Measurements from ENCODE around the gene CSTPP1. TPM values are rescaled to one million over a fixed set of nuclear protein-coding genes. Genes with fewer than 3 reads are reported as not detected.

CSTPP1 gene
- total RNA-seq, 4 donors from 2014 or later = 47.5 to 87.6 (median 57.7) TPM

DNA sequence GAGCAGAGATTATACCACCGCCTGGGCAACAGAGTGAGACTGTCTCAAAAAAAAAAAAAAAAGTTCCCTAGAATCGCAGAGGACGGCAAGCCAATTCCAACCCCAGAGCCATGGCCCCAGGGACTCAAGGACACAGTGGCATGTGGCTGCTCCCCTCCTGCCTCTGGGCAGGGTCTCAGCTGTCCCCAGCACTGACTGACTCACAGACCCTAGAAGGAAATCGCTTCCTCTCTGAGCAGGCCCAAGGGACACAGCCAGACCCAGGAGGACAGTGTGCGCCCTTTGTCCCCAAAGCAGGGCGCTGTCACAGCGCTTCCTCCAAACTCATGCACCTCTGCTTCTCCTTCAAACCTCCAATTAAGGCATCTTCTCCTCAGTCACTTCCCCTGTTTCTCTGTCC, 247.4 kb downstream of the CSTPP1 start:
- TF ChIP-seq POLR2A (IDR thresholded peaks at IDR 0.05) = no peak
- TF ChIP-seq, protein P1, sequence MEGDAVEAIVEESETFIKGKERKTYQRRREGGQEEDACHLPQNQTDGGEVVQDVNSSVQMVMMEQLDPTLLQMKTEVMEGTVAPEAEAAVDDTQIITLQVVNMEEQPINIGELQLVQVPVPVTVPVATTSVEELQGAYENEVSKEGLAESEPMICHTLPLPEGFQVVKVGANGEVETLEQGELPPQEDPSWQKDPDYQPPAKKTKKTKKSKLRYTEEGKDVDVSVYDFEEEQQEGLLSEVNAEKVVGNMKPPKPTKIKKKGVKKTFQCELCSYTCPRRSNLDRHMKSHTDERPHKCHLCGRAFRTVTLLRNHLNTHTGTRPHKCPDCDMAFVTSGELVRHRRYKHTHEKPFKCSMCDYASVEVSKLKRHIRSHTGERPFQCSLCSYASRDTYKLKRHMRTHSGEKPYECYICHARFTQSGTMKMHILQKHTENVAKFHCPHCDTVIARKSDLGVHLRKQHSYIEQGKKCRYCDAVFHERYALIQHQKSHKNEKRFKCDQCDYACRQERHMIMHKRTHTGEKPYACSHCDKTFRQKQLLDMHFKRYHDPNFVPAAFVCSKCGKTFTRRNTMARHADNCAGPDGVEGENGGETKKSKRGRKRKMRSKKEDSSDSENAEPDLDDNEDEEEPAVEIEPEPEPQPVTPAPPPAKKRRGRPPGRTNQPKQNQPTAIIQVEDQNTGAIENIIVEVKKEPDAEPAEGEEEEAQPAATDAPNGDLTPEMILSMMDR (IDR thresholded peaks at IDR 0.05) = no peak
- WGBS, 2 donors = 86 to 89% methylated on average over 7 of the region's 7 CpGs
- intact Hi-C loops (cut with DNase I; ENCODE audit: low total_unique reads) = loop anchor here (5.0 to 10.0 kb wide), 2 partner anchors 83 to 171 kb away; partner anchors contain the start of gene MYBPC3
- no peak overlapping the region for H3K4me3 ChIP-seq (ENCODE audit: low read depth, poor library complexity, severe bottlenecking)
- DNase-seq (ENCODE audit: low spot score in 2 of 2) = no peak

DNA sequence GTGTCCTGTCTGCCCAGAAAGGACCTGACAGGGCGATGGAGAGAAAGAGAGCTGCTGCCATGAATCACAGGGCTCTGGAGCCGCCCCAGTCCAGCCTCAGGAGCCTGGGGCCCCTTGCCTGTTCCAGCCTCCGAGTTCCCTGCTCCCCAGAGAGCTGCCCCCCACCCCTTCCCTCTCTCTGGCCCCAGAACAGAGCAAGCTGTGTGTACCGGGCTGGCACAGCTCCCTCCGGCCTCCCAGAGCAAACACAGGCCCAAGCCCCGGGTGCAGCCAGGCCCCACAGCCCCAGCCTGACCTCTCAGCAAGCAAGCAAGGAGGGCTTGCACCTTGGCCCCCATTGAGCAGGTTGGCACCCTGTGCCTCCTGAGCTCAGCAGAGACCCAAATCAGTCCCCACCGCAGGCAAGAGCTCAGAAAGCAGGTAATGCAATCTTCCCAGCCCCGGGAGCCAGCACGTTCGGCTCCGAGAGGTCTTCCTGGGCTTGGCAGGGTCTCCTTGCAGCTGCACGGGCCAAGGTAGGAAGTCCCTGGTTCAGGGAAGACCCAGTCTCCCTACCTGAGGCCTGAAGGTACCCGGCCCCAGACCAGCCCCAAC, 248.2 kb downstream of the CSTPP1 start:
- WGBS, 2 donors = 31 to 57% methylated on average over 4 to 9 of the region's 13 CpGs
- intact Hi-C loops (cut with DNase I; ENCODE audit: low total_unique reads) = loop anchor here (5.0 to 10.0 kb wide), 2 partner anchors 82 to 170 kb away; partner anchors contain the start of gene MYBPC3
- DNase-seq (ENCODE audit: low spot score in 2 of 2) = no peak
- TF ChIP-seq POLR2A (IDR thresholded peaks at IDR 0.05) = no peak
- TF ChIP-seq, protein P1 (IDR thresholded peaks at IDR 0.05) = no peak
- H3K4me3 ChIP-seq (ENCODE audit: low read depth, poor library complexity, severe bottlenecking) = no peak overlapping the region

DNA sequence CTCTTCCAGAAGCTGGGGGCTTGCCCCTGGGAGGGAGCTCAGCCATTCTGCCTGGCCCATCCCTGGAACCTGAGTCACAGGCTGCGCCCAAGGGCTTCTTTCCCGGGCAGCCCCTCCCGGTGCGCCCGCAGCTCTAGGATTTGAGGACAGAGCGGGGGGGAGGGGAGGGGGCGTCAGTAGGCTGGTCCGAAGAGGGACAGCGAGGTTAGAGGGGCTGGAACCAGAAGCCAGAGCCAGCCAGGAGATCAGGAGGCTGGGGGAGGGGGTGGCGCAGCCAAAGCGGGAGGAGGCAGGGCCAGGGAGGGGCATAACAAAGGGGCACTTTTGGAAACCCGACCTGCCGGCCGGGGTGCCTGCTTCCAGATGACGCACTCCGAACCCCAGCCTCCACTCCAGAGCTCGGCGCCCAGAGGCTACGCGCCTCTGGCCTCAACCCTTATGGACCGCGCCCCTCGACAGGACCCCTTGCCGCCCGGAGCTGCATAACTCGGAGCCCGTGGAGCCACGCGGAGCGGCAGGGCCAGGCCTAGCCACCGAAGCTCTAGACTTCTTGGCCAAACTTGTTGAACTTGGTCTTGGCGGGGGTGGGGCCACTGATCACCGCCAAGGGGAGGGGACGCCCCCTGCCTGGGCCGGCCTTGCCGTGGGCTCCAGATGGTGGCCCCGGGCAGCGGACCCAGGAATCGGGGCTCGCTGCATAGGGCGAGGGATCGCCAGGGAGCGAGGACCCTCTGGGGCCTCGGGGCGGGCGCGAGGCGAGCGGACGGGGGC, 248.9 kb downstream of the CSTPP1 start:
- DNase-seq (ENCODE audit: low spot score in 2 of 2) = peak in 1 of 2 donors; percentile 92
- intact Hi-C loops (cut with DNase I; ENCODE audit: low total_unique reads) = loop anchor here (10.0 kb wide), 1 partner anchor 169 kb away; the partner anchor contains the start of gene MYBPC3
- peak overlapping the region; percentile 53 for H3K4me3 ChIP-seq (ENCODE audit: low read depth, poor library complexity, severe bottlenecking)
- TF ChIP-seq, protein P1 (IDR thresholded peaks at IDR 0.05) = no peak
- no peak for TF ChIP-seq POLR2A (IDR thresholded peaks at IDR 0.05)
- WGBS, 2 donors = 3 to 5% methylated on average over 36 to 39 of the region's 50 CpGs

DNA sequence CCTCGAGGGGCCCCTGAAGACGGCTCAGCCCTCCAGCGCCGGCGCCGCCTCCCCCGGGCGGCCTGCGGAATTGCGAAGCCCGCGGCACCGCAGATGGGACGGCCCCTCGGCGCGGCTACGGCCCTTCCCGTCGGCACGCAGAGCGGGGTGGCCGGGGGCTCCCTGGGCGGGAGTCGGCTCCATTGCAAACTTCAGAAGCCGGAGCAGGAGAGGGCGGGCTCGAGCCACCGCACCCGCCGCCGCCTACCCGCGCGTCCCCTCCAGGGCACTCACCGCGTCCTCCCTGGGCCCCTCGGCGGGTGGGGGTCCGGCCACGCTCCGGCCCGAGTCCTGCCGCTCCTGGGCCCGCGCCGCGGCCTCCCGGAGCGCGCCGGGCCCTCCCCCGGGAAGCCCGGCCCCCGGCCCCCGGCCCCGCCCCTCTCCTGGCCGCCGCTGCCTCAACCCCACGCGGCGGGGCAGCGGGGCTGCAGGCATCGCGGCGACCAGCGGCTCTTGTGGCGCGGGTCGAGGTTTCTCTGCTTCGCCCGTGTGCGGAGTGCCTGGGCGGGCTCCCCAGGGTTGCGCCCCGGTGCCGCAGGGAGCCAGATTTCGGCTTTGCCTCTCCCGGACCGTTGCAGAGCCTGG, 249.6 kb downstream of the CSTPP1 start, which contains the start of gene PACSIN3:
PACSIN3 (minus strand) TSS at position 359 of the 624 bp plus-strand sequence. CDS start 3,707 bp downstream, outside the sequence.
- H3K4me3 ChIP-seq (ENCODE audit: low read depth, poor library complexity, severe bottlenecking) = peak within 1 kb of the TSS; percentile 53
- intact Hi-C loops (cut with DNase I; ENCODE audit: low total_unique reads) = loop anchor here (10.0 kb wide), 1 partner anchor 169 kb away; the partner anchor contains the start of gene MYBPC3
- DNase-seq (ENCODE audit: low spot score in 2 of 2) = no peak
- TF ChIP-seq, protein P1 (IDR thresholded peaks at IDR 0.05) = no peak
- 0% methylated on average over 22 to 37 of the region's 80 CpGs for WGBS, 2 donors

DNA sequence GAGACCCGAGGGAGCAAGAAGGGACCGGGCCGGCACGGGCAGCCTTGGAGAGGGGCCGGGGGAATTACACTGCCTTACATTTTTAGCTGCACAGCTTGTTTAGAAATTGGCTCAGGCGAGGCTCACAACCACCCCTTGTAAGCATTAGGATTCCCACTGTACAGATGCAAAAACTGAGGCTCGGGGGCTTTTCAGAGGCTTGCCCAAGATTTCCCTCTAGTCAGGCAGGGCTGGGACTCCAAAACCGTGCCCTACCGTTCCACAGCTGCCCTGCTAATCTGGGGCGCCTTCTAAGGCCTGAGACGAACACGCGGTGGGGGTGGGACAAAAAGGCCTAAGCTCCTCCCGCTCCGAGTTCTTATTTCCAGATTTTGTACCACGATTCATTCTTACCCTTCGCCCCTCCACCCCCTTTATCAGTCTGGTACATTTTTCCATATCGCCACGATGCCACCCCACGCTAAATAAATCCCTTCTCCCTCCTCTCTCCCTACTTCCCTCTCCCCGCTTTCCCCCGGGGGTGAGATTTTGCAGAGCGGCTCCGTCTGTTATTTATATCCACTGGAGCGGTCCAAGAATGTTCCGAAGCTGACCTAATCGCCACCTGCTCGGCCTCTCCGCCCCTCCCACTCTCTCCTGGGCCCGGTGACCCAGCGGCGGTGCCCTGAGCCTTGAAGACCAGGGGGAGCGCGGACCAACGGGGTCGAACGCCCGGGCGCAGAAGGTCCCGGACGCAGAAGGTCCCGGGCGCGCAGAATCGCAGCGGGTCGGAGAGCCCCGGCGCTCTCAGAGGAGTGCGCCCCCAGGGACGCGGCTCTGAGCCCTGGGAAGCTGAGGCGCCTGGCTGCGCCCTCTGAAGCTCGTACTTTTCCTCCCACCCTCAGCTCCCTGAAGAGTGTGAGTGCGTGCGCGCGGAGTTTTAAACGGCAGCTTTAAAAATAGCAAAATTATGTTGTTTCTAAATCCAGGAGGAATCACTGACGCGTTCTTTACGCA, 250.4 kb downstream of the CSTPP1 start:
- no peak for TF ChIP-seq POLR2A (IDR thresholded peaks at IDR 0.05)
- TF ChIP-seq, protein P1 (IDR thresholded peaks at IDR 0.05) = no peak
- peak overlapping the region; percentile 33 for H3K4me3 ChIP-seq (ENCODE audit: low read depth, poor library complexity, severe bottlenecking)
- WGBS, 2 donors = 1 to 2% methylated on average over 48 to 51 of the region's 63 CpGs
- DNase-seq (ENCODE audit: low spot score in 2 of 2) = peak in 1 of 2 donors; percentile 43
- intact Hi-C loops (cut with DNase I; ENCODE audit: low total_unique reads) = loop anchor here (10.0 kb wide), 1 partner anchor 168 kb away; the partner anchor contains the start of gene MYBPC3

Data from lower leg skin (tissue), 4 donors.